SK-N-SH treated with all-trans-retinoic acid at 6 μM for 48 hours (cell line): Measurements from ENCODE around the gene ARHGEF40.

Source experiments
- ATAC-seq: fragments of 200-7000 bp; cut with Tn5 transposase; 3 replicates; pipeline ENCODE4 v1.9.1; 2020; ENCODE audit warnings: mild to moderate bottlenecking, moderate library complexity
- ARNTL ChIP-seq: fragments of 450-650 bp; formaldehyde crosslinking; IDR thresholded peaks from 2 replicates; pipeline ENCODE4 v1.5.0; 2020; ENCODE audit warnings: low read depth, mild to moderate bottlenecking, moderate library complexity, borderline replicate concordance
- BACH2 ChIP-seq: fragments of 250-450 bp; sonication (Bioruptor Pico); IDR thresholded peaks from 2 replicates; pipeline ENCODE4 v1.9.0; 2021; ENCODE audit warnings: mild to moderate bottlenecking, borderline replicate concordance
- CREB5 ChIP-seq: fragments of 250-450 bp; sonication (Bioruptor Pico); IDR thresholded peaks from 2 replicates; pipeline ENCODE4 v1.5.1; 2020; ENCODE audit warnings: low read depth, mild to moderate bottlenecking, moderate library complexity
- CSDC2 ChIP-seq: fragments of 250-450 bp; sonication (Bioruptor Pico); IDR thresholded peaks from 2 replicates; pipeline ENCODE4 v1.5.0; 2020; ENCODE audit warnings: mild to moderate bottlenecking, moderate library complexity
- CSRNP3 ChIP-seq: fragments of 250-450 bp; sonication (Bioruptor Pico); IDR thresholded peaks from 2 replicates; pipeline ENCODE4 v1.5.1; 2021; ENCODE audit warnings: mild to moderate bottlenecking, moderate library complexity
- ESRRG ChIP-seq: fragments of 250-450 bp; sonication (Bioruptor Pico); IDR thresholded peaks from 2 replicates; pipeline ENCODE4 v1.6.1; 2021; ENCODE audit warnings: mild to moderate bottlenecking
- GLIS3 ChIP-seq: fragments of 250-450 bp; sonication (Bioruptor Pico); IDR thresholded peaks from 2 replicates; pipeline ENCODE4 v1.5.0; 2020; ENCODE audit warnings: mild to moderate bottlenecking, moderate library complexity
- ISL1 ChIP-seq: fragments of 250-450 bp; sonication (Bioruptor Pico); IDR thresholded peaks from 2 replicates; pipeline ENCODE4 v2.1.2; 2022; ENCODE audit warnings: mild to moderate bottlenecking, moderate library complexity
- OSR1 ChIP-seq: fragments of 250-450 bp; sonication (Bioruptor Pico); IDR thresholded peaks from 2 replicates; pipeline ENCODE4 v1.8.0; 2022; ENCODE audit warnings: moderate library complexity, mild to moderate bottlenecking, inconsistent platforms
- PATZ1 ChIP-seq: fragments of 250-450 bp; sonication (Bioruptor Pico); IDR thresholded peaks from 2 replicates; pipeline ENCODE4 v1.8.0; 2020; ENCODE audit warnings: mild to moderate bottlenecking, moderate library complexity, borderline replicate concordance
- POU6F1 ChIP-seq: fragments of 250-450 bp; sonication (Bioruptor Pico); IDR thresholded peaks from 2 replicates; pipeline ENCODE4 v1.8.0; 2021; ENCODE audit warnings: low read depth, mild to moderate bottlenecking, moderate library complexity, borderline replicate concordance
- PPARA ChIP-seq: fragments of 250-450 bp; sonication (Bioruptor Pico); IDR thresholded peaks from 2 replicates; pipeline ENCODE4 v1.5.0; 2020; ENCODE audit warnings: mild to moderate bottlenecking, borderline replicate concordance
- RARB ChIP-seq: fragments of 250-450 bp; sonication (Bioruptor Pico); IDR thresholded peaks from 2 replicates; pipeline ENCODE4 v1.8.0; 2021; ENCODE audit warnings: mild to moderate bottlenecking, moderate library complexity
- SNAI2 ChIP-seq: fragments of 250-450 bp; sonication (Bioruptor Pico); IDR thresholded peaks from 2 replicates; pipeline ENCODE4 v1.5.0; 2020; ENCODE audit warnings: mild to moderate bottlenecking, moderate library complexity
- TCF4 ChIP-seq: fragments of 250-450 bp; sonication (Bioruptor Pico); IDR thresholded peaks from 2 replicates; pipeline ENCODE4 v1.8.0; 2021; ENCODE audit warnings: mild to moderate bottlenecking, moderate library complexity, borderline replicate concordance
- TSHZ2 ChIP-seq: fragments of 250-450 bp; sonication (Bioruptor Pico); IDR thresholded peaks from 2 replicates; pipeline ENCODE4 v1.5.0; 2020; ENCODE audit warnings: mild to moderate bottlenecking, moderate library complexity
- ZFP30 ChIP-seq: fragments of 450-650 bp; formaldehyde crosslinking; IDR thresholded peaks from 2 replicates; pipeline ENCODE4 v1.5.0; 2022; ENCODE audit warnings: mild to moderate bottlenecking, moderate library complexity
- ZNF565 ChIP-seq: fragments of 450-650 bp; formaldehyde crosslinking; conservative IDR thresholded peaks from 2 replicates; pipeline ENCODE4 v1.5.0; 2020; ENCODE audit warnings: low read depth, mild to moderate bottlenecking, moderate library complexity
- ZNF70 ChIP-seq: fragments of 450-650 bp; formaldehyde crosslinking; IDR thresholded peaks from 2 replicates; pipeline ENCODE4 v1.5.0; 2020; ENCODE audit warnings: mild to moderate bottlenecking, moderate library complexity
- ZNF8 ChIP-seq: fragments of 450-650 bp; formaldehyde crosslinking; IDR thresholded peaks from 2 replicates; pipeline ENCODE4 v1.5.0; 2020; ENCODE audit warnings: mild to moderate bottlenecking, moderate library complexity

The ARHGEF40 gene

GRCh38 chr14:21078287-21078686, 8.2 kb downstream of the ARHGEF40 start (continued):
- TF ChIP-seq POU6F1 (CRISPR knock-in tag) (no peak), ZFP30 (no peak), SNAI2 (no peak), CSDC2 (no peak), ZNF8 (CRISPR knock-in tag) (no peak), CREB5 (CRISPR knock-in tag) (no peak), BACH2 (CRISPR knock-in tag) (no peak)

- TF ChIP-seq TSHZ2 (CRISPR knock-in tag) (no peak), ZNF565 (CRISPR knock-in tag) (no peak), ESRRG (CRISPR knock-in tag) (no peak), GLIS3 (no peak), POU6F1 (CRISPR knock-in tag) (no peak), TCF4 (CRISPR knock-in tag) (no peak), RARB (CRISPR knock-in tag) (no peak), PPARA (CRISPR knock-in tag) (no peak), PATZ1 (CRISPR knock-in tag) (no peak), ISL1 (CRISPR knock-in tag) (no peak), ZNF70 (no peak), ZNF8 (CRISPR knock-in tag) (no peak), BACH2 (CRISPR knock-in tag) (no peak)
- no peak for ATAC-seq
Measured at GRCh38 chr14:21078726-21079125, 8.6 kb downstream of the ARHGEF40 start.

GRCh38 chr14:21081521-21082142, 11.5 kb downstream of the ARHGEF40 start:
- no peak for TF ChIP-seq ZFP30
- TF ChIP-seq ISL1 (CRISPR knock-in tag): no peak
- TF ChIP-seq CSRNP3: no peak
- no peak for TF ChIP-seq OSR1 (CRISPR knock-in tag)
- TF ChIP-seq BACH2 (CRISPR knock-in tag): no peak
- TF ChIP-seq ARNTL (CRISPR knock-in tag): no peak
- no peak for ATAC-seq
